GM12878 (cell line): ENCODE data around the gene OR6B3. TPM values are rescaled to one million over a fixed set of nuclear protein-coding genes. Genes with fewer than 3 reads are reported as not detected.

Experiments used
- ATAC-seq: fragments of 200-7000 bp; cut with Tn5 transposase; 3 replicates; pipeline ENCODE4 v1.9.1; 2020; ENCODE audit warnings: mild to moderate bottlenecking, moderate library complexity
- BruUV-seq: library from RNA; stranded (reverse); fragments of 400-500 nt; replicated peaks from 2 replicates; lab custom pipeline; 2021; lab: Mats Ljungman, UMichigan
- CTCF ChIA-PET: fragments of 300-600 bp; sonication (Branson Sonifier 250); formaldehyde crosslinking; extraction: SDS; loops from one replicate; lab custom pipeline; 2021; ENCODE audit warnings: inconsistent platforms; lab: Yijun Ruan, JAX
- POLR2A ChIA-PET: fragments of 350-600 bp; formaldehyde crosslinking; extraction: SDS; loops from one replicate; lab custom pipeline; 2021; ENCODE audit warnings: inconsistent platforms; lab: Charles Lee
- RAD21 ChIA-PET: fragments of 300-600 bp; sonication (Branson Sonifier 250); formaldehyde crosslinking; loops from one replicate; lab custom pipeline; 2023; ENCODE audit warnings: antibody characterized with exemption; ENCODE audit not compliant: unreplicated experiment; lab: Charles Lee
- SMC1A ChIA-PET: fragments of 300-600 bp; sonication (Branson Sonifier 250); formaldehyde crosslinking; loops from one replicate; lab custom pipeline; 2023; ENCODE audit not compliant: unreplicated experiment, uncharacterized antibody; lab: Charles Lee
- DNase-seq: peaks from one replicate; pipeline ENCODE4 v3.0.0-alpha.2; 2011; ENCODE audit warnings: low read depth, low spot score
- FAIRE-seq: peaks from 3 replicates; lab custom pipeline; 2011; peaks lifted over from hg19 to GRCh38; lab: Jason Lieb, UNC
- H2AFZ ChIP-seq: 2 replicates; pipeline ENCODE4 v1.6.0; 2011; ENCODE audit warnings: low read depth, low read length, control low read depth; ENCODE audit not compliant: control insufficient read depth
- H3K27ac ChIP-seq: 2 replicates; pipeline ENCODE4 v1.5.1; 2011; ENCODE audit warnings: control low read depth; ENCODE audit not compliant: control insufficient read depth, insufficient read depth
- H3K27me3 ChIP-seq, 2 experiments: replicated peaks in 1 of 2; 2 replicates each; pipeline versions ENCODE4 v1.6.0 to v1.6.1; 2011; ENCODE audit warnings: low read length in 1 of 2; ENCODE audit not compliant: control insufficient read depth in 2 of 2, insufficient read depth in 2 of 2
- H3K36me3 ChIP-seq, 2 experiments: 2 replicates each; pipeline ENCODE4 v1.5.1; 2011; ENCODE audit warnings: low read length in 1 of 2; ENCODE audit not compliant: control insufficient read depth in 2 of 2, insufficient read depth in 2 of 2
- H3K4me1 ChIP-seq: 2 replicates; pipeline ENCODE4 v1.6.1; 2011; ENCODE audit warnings: mild to moderate bottlenecking, low read length, moderate library complexity, mixed read lengths; ENCODE audit not compliant: control insufficient read depth, insufficient read depth
- H3K4me2 ChIP-seq: 2 replicates; pipeline ENCODE4 v1.6.0; 2011; ENCODE audit warnings: control low read depth; ENCODE audit not compliant: control insufficient read depth, insufficient read depth
- H3K4me3 ChIP-seq: fragments of 200-600 bp; sonication (generic); 2 replicates; pipeline ENCODE4 v1.5.1; 2016
- H3K79me2 ChIP-seq: 2 replicates; pipeline ENCODE4 v1.6.0; 2011; ENCODE audit warnings: low read length; ENCODE audit not compliant: control insufficient read depth, insufficient read depth
- H3K9ac ChIP-seq: 2 replicates; pipeline ENCODE4 v1.8.0; 2011; ENCODE audit warnings: low read length, control low read depth, mixed read lengths; ENCODE audit not compliant: control insufficient read depth, insufficient read depth
- H3K9me3 ChIP-seq: replicated peaks from 3 replicates; pipeline ENCODE4 v1.5.1; 2011; ENCODE audit warnings: mild to moderate bottlenecking, low read length; ENCODE audit not compliant: control insufficient read depth, insufficient read depth
- H4K20me1 ChIP-seq: 2 replicates; pipeline ENCODE4 v1.6.0; 2011; ENCODE audit not compliant: control insufficient read depth, insufficient read depth
- DPF2 ChIP-seq: fragments of 450-650 bp; IDR thresholded peaks from 2 replicates; pipeline ENCODE4 v1.6.1; 2017; ENCODE audit warnings: mild to moderate bottlenecking
- HCFC1 ChIP-seq: fragments of 150-350 bp; IDR thresholded peaks from 2 replicates; pipeline ENCODE4 v1.6.1; 2014; ENCODE audit warnings: low read length
- IRF5 ChIP-seq: fragments of 450-650 bp; IDR thresholded peaks from 2 replicates; pipeline ENCODE4 v1.6.1; 2017; ENCODE audit warnings: borderline replicate concordance
- MTA2 ChIP-seq: fragments of 450-650 bp; IDR thresholded peaks from 2 replicates; pipeline ENCODE4 v1.6.1; 2016; ENCODE audit warnings: low read depth, mild to moderate bottlenecking, moderate library complexity
- NFYB ChIP-seq: IDR thresholded peaks from 2 replicates; pipeline ENCODE4 v1.6.1; 2011; ENCODE audit warnings: low read depth, mild to moderate bottlenecking, low read length, improper control_type of control experiment, moderate library complexity; ENCODE audit not compliant: insufficient read depth
- TAF1 ChIP-seq: IDR thresholded peaks from 2 replicates; pipeline ENCODE4 v1.6.1; 2011; ENCODE audit warnings: mild to moderate bottlenecking, low read depth, low read length, borderline replicate concordance
- TBL1XR1 ChIP-seq: IDR thresholded peaks from 2 replicates; pipeline ENCODE4 v1.6.1; 2012; ENCODE audit warnings: low read depth, low read length, improper control_type of control experiment
- TCF7 ChIP-seq: IDR thresholded peaks from 2 replicates; pipeline ENCODE4 v1.6.1; 2014; ENCODE audit warnings: antibody characterized with exemption, borderline replicate concordance
- WGBS: methylation state at CpG from one replicate; pipeline ENCODE4 v1.1.6; 2016; ENCODE audit warnings: low lambda C conversion rate; ENCODE audit not compliant: insufficient replicate concordance, insufficient coverage; ENCODE audit errors: missing lambda C conversion rate; 5-methylcytosine and 5-hydroxymethylcytosine counted together
- in situ Hi-C: fragments of 300-500 bp; cut with MboI; formaldehyde crosslinking; loops from 9 replicates; pipeline ENCODE4 v1.14.3; 2018; ENCODE audit warnings: mixed read lengths
- intact Hi-C: fragments of 100-400 bp; cut with micrococcal nuclease; formaldehyde crosslinking; loops from one replicate; pipeline ENCODE4 v1.14.2; 2022; ENCODE audit not compliant: unreplicated experiment
- polyA plus RNA-seq, 11 experiments: library from polyadenylated mRNA; depleted of rRNA in 4 of 11; unstranded in 6 of 11; stranded (reverse) in 5 of 11; fragments of >200 nt; fragmentation: Nextera tagmentation in 4 of 11; fragmentation: Illumina TruSeq in 1 of 11; extraction: Ambion mirVana in 4 of 11; extraction: Trizol in 1 of 11; gene quantifications; 1 replicate in 1 of 11; 2 replicates in 10 of 11; pipeline versions ENCODE4 v1.2.1 to v1.2.3, GENCODE V29; 2011 to 2016; ENCODE audit warnings: inconsistent platforms in 2 of 11, missing spikeins in 2 of 11, low read depth in 1 of 11
- total RNA-seq, 4 experiments: library from RNA; depleted of rRNA in 3 of 4; stranded (reverse); fragments of >200 nt in 3 of 4; fragmentation: Illumina TruSeq in 1 of 4; extraction: Trizol in 1 of 4; gene quantifications; 2 replicates each; pipeline versions ENCODE4 v1.2.1 to v1.2.3, GENCODE V29; 2013 to 2021
- TF ChIP-seq, protein P1 (sequence below): fragments of 150-350 bp; IDR thresholded peaks from 2 replicates; pipeline ENCODE4 v1.6.1; 2014; ENCODE audit warnings: mild to moderate bottlenecking, low read depth, low read length
- TF ChIP-seq, protein P2 (sequence below), 3 experiments: IDR thresholded peaks in 2 of 3; conservative IDR thresholded peaks in 1 of 3; 2 replicates each; pipeline ENCODE4 v1.5.1; 2011; ENCODE audit warnings: low read depth in 3 of 3, low read length in 3 of 3, mild to moderate bottlenecking in 3 of 3, control low read depth in 2 of 3, moderate library complexity in 2 of 3, inconsistent platforms in 1 of 3, mixed read lengths in 1 of 3; ENCODE audit not compliant: control insufficient read depth in 2 of 3, insufficient read depth in 1 of 3; ENCODE audit errors: extremely low read depth in 1 of 3

OR6B3 gene
- total and polyA plus RNA-seq, 10 of the 15 experiments (the other 5 are each of a cell fraction or from before 2014, with no cell fraction given): not detected

DNA sequence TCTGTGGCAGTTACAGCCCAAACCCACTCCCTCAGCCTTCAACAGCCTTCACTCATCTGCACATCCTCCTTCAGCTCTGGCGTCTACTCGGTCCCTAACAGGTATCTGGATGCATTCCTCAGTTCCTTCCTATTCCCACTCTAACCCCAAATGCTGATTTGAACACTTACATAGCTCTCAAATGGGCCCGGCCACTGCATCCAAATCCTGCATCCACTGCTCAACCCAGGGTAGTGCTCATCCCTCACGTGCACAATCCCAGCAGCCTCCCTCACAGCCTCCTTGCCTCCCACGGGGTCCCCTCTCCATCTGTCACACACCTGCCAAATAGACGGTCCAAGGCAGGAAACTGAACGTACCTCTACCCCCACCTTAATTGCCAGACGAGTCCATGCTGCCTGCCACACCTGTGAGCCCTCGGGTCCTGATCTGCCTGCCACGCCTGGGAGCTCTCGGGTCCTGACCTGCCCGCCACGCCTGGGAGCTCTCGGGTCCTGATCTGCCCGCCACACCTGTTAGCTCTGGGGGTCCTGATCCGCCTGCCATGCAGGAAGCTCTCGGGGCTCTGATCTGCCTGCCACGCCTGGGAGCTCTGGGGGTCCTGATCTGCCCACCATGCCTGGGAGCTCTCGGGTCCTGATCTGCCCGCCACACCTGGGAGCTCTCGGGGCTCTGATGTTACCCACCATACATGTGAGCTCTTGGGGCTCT, 9.9 kb downstream of the OR6B3 start:
- CTCF ChIA-PET: no interaction called here
- Histone ChIP-seq H3K27ac (no peak overlapping the region), H4K20me1 (no peaks in the 10 kb centered on the region), H3K79me2 (no peaks in the 10 kb centered on the region), H3K9me3 (no peaks in the 10 kb centered on the region), H2AFZ (no peak overlapping the region), H3K4me3 (no peak overlapping the region), H3K27me3 (no peaks in the 10 kb centered on the region; a peak in 3 of 4 replicates), H3K36me3 (no peaks in the 10 kb centered on the region), H3K4me2 (no peak overlapping the region), H3K4me1 (no peaks in the 10 kb centered on the region), H3K9ac (no peak overlapping the region)
- intact Hi-C loops (no loop called here), in situ Hi-C loops (no loop called here)
- no peak for TF ChIP-seq TBL1XR1
- no peak for TF ChIP-seq HCFC1
- no peak for TF ChIP-seq DPF2
- TF ChIP-seq, protein P1, sequence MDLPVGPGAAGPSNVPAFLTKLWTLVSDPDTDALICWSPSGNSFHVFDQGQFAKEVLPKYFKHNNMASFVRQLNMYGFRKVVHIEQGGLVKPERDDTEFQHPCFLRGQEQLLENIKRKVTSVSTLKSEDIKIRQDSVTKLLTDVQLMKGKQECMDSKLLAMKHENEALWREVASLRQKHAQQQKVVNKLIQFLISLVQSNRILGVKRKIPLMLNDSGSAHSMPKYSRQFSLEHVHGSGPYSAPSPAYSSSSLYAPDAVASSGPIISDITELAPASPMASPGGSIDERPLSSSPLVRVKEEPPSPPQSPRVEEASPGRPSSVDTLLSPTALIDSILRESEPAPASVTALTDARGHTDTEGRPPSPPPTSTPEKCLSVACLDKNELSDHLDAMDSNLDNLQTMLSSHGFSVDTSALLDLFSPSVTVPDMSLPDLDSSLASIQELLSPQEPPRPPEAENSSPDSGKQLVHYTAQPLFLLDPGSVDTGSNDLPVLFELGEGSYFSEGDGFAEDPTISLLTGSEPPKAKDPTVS: no peak
- no peak for TF ChIP-seq NFYB
- TF ChIP-seq IRF5: no peak
- TF ChIP-seq TCF7: no peak
- TF ChIP-seq, protein P2, sequence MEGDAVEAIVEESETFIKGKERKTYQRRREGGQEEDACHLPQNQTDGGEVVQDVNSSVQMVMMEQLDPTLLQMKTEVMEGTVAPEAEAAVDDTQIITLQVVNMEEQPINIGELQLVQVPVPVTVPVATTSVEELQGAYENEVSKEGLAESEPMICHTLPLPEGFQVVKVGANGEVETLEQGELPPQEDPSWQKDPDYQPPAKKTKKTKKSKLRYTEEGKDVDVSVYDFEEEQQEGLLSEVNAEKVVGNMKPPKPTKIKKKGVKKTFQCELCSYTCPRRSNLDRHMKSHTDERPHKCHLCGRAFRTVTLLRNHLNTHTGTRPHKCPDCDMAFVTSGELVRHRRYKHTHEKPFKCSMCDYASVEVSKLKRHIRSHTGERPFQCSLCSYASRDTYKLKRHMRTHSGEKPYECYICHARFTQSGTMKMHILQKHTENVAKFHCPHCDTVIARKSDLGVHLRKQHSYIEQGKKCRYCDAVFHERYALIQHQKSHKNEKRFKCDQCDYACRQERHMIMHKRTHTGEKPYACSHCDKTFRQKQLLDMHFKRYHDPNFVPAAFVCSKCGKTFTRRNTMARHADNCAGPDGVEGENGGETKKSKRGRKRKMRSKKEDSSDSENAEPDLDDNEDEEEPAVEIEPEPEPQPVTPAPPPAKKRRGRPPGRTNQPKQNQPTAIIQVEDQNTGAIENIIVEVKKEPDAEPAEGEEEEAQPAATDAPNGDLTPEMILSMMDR (IDR thresholded peaks at IDR 0.05 in 2 of 3, conservative IDR thresholded peaks at IDR 0.05 in 1 of 3; ENCODE audit: control insufficient read depth in 2 of 3, extremely low read depth in 1 of 3, insufficient read depth in 1 of 3, low read depth in 3 of 3, low read length in 3 of 3): no peak
- TF ChIP-seq TAF1: no peak
- no peak for TF ChIP-seq MTA2
- RAD21 ChIA-PET: no interaction called here
- FAIRE-seq: no peak
- no TSS peak for BruUV-seq
- POLR2A ChIA-PET: no interaction called here
- no peak for ATAC-seq
- SMC1A ChIA-PET: interaction anchor here (0.7 kb wide), 1 partner anchor 9 kb away, joined by 3 read pairs; no protein-coding TSS in a partner anchor
- WGBS: 26% methylated on average over 20 of the region's 21 CpGs
- DNase-seq: no peak
